GM18498 (cell line): ENCODE measurements around the gene UBXN6.

ENCODE experiments used
- ATAC-seq: cut with Tn5 transposase; IDR thresholded peaks from one replicate; pipeline ENCODE4 v1.9.1; 2021; ENCODE audit warnings: mild to moderate bottlenecking, moderate library complexity; ENCODE audit not compliant: unreplicated experiment

Gene UBXN6

DNA sequence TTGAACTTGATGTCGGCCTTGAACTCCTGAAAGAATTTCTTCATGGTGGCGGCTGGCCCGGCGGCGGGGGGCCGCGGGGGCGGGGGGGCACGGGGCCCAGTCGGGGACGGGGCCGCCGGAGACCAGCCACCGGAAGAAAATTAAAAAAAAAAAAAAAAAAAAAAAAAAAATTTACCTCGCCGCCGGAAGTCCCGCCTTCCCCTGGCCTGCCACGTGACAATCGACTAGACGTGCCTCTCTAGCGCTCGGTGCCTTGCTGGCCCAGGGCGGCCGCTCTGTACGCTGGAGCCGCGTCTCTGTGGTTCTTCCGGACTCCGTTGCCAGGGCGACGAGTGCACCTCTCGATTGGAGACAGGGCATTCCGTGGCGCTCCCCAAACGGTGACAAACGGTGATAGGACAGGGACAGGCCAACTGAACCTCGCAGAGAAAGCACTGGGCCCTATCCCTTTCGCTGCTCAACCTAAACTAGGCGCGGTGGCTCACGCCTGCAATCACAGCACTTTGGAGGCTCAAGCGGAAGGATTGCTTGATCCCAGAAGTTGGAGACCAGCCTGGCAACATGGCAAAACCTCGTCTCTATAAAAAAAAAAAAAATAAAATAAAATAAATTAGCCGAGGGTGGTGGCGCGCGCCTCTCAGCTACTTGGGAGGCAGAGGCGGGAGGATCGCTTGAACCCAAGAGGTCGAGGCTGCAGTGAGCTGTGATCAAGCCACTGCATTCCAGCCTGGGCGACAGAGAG lies at the start of gene UBXN6:
UBXN6 (minus strand) TSS at position 141 of the 742 bp plus-strand sequence; CDS start at position 44, 97 bp downstream.
- ATAC-seq, result peak; percentile 88

DNA sequence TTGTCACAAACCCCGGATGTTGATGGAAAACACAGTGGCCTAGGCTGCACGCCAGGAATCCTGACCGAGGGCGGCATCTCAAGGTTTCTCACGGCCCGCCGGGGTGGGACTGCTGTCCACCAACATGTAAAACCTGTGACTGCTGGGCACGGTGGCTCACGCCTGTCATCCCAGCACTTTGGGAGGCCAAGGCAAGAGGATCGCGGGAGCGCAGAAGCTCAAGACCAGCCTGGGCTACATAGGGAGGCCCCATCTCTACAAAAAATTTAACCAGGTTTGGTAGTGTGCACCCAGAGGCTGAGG lies 49.5 kb upstream of the UBXN6 start:
- no peak for ATAC-seq

GRCh38 chr19:4506449-4507149 lies 49.0 kb upstream of the UBXN6 start:
- no peak for ATAC-seq

- ATAC-seq, result no peak
Measured at GRCh38 chr19:4505570-4506448, 48.2 kb upstream of the UBXN6 start.

DNA sequence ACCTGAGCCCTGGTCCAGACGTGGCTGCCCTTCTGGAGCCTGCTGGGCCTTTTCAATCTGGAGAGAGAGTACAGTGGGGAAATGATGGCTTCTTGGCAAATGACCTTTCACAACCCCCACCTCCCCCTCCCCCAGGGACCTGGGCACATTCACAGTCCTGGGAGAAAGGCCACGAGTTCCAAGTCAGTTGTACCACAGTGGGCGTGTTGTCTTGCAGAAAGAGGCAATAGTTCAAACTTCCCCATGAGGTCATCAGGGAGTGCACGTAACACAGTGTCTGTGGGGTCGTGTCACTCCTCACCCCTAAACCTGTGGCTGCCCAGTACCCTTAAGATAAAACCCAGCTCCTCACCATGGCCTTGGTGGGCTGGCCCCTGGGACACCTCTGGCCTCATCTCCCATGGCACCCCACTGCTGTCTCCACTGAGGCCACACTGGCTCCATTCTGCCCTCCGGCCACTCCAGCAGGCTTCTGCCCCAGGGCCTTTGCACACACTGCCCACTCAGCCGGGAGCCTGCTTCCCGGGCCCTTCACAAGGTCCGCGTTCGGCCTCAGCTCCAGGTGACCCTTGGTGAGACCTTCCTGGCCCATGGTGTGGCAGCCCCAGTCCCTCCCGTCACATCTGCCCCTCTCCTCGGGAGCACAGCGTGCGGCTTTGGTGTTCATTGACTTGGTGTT lies 47.4 kb upstream of the UBXN6 start:
- ATAC-seq, result no peak

DNA sequence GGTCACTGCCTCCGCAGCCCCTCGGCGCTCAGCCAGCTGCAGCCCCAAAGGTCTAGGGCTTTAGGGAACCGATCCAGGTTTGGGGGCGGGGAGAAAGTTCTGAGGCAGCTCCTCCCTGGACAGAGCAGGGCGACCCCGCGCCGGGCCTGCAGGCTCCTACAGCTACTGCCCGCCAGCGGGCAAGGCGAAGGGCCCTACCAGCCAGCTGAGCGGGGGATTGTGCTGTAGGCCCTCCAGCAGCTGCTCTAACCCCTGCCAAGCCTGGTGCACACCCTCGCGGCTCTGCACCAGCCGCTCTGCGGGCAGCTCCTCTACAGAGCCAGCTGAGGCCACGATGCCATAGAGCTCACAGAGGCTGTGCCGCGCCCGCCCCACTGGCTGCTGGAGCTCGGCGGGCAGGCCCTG lies 46.7 kb upstream of the UBXN6 start:
- no peak for ATAC-seq

- no peak for ATAC-seq
Measured at GRCh38 chr19:4503825-4504170, 46.2 kb upstream of the UBXN6 start.

GRCh38 chr19:4503132-4503824 lies 45.7 kb upstream of the UBXN6 start:
- no peak for ATAC-seq

- ATAC-seq, result no peak
Measured at GRCh38 chr19:4502282-4503131, 44.9 kb upstream of the UBXN6 start.

DNA sequence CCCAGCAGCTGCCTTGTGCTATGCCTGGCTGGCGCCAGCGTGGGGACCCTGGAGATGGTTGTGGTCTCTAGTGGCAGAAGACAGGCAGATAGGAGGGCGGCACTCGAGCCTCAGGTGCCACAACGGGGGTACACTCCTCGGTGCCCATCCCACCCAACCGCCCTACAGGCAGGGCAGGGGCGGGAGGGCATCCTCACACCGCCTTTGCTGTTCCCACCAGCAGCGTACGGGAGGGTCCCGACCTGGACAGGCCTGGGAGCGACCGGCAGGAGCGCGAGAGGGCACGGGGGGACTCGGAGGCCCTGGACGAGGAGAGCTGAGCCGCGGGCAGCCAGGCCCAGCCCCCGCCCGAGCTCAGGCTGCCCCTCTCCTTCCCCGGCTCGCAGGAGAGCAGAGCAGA lies 44.1 kb upstream of the UBXN6 start:
- ATAC-seq, result no peak

DNA sequence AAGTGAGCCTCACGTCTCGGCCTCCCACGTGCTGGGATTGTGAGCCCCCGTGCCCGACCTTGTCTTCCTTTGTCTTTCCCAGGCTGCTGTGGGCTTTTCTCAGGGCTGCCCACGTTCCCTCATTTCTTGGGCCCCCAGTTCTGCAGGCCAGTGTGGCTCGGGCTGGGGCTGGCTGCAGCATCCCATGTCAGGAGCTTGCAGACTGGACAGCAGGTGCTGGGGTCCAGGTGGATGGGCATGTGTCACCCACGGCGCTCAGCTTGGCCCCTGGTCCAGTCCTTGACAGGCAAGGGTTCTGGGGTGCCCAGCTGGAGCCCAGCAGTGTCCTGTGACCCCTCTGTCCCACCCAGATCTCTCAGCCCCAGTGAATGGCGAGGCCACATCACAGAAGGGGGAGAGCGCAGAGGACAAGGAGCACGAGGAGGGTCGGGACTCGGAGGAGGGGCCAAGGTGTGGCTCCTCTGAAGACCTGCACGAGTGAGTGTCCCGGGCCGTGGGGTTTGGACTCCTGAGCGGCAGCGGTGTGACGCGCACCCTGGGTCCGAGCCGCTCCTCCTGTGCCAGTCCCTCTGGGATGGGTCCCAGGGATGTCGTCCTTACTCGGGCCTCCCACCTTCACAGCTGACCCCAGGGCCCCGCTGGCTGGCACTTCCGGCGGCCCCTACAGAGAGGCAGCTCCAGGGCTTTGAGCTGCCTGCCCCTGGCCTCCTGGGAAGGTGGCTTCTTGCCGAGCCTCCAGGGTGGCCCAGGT lies 43.4 kb upstream of the UBXN6 start:
- ATAC-seq, result no peak

DNA sequence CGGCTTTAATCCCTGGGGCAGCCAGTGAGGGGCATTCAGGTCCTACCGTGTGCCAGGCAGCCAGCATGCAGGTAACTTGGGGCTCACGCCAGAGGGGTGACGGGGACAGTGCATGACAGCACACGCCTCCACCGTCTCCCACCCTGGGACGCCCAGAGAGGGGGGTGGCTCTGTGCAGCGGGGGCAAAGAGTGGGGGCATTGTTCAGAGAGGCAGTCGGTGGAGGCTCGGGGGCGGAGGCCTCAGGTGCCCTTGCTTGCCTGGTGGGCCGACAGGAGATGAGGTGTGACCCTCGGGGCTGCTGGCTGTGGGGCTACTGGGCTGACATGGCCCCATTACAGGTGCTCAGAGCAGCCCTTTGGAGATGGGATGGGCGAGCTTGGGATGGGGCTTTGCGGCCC lies 42.3 kb upstream of the UBXN6 start:
- ATAC-seq, result no peak

DNA sequence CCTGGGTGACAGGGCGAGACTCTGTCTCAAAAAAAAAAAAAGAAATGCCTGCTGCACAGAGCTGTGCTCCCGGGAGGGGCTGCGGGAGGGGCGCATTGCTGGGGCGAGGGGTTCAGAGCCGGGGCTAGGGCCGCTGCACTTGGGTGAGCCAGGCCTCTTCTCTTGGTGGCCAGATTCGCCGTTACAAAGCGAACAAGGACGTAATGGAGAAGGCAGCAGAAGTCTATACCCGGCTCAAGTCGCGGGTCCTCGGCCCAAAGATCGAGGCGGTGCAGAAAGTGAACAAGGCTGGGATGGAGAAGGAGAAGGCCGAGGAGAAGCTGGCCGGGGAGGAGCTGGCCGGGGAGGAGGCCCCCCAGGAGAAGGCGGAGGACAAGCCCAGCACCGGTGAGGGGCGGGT lies 41.7 kb upstream of the UBXN6 start:
- ATAC-seq, result no peak

GRCh38 chr19:4498694-4499093 lies 41.1 kb upstream of the UBXN6 start:
- ATAC-seq, result no peak

DNA sequence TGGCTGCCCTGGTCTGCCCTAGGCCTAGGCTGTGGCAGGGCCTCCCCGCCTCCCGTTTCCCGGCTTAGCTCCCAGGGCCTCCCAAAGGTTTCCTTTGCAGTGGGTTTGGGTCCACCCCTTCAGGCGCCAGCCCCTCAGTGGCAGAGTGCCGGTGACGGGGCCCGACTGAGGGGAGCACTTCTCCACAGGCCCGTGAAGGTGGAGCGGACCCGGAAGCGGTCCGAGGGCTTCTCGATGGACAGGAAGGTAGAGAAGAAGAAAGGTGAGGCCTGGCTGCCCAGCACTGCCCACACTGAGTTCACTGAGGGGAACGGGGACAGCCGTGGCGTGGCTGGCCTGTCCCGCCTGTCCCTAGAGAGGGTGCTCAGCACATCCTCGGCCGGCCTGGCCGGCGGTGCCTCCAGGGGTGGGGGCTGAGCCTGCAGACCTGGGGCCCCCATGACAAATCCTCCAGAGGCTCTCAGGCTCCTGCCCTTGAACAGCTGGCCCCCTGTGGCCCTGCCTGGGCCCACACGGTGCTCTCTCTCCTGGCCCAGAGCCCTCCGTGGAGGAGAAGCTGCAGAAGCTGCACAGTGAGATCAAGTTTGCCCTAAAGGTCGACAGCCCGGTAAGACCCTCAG lies 40.3 kb upstream of the UBXN6 start:
- ATAC-seq, result no peak

- ATAC-seq, result no peak
Measured at GRCh38 chr19:4496304-4496703, 38.7 kb upstream of the UBXN6 start.

GRCh38 chr19:4495471-4495870 lies 37.9 kb upstream of the UBXN6 start:
- ATAC-seq, result no peak

GRCh38 chr19:4494691-4495064 lies 37.1 kb upstream of the UBXN6 start:
- ATAC-seq, result no peak
